Measurements from ENCODE around the gene CAMP. TPM values are rescaled to one million over a fixed set of nuclear protein-coding genes. Genes with fewer than 3 reads are reported as not detected.

CAMP gene
- total RNA-seq, 1 donor from 2014 or later, result not detected

DNA sequence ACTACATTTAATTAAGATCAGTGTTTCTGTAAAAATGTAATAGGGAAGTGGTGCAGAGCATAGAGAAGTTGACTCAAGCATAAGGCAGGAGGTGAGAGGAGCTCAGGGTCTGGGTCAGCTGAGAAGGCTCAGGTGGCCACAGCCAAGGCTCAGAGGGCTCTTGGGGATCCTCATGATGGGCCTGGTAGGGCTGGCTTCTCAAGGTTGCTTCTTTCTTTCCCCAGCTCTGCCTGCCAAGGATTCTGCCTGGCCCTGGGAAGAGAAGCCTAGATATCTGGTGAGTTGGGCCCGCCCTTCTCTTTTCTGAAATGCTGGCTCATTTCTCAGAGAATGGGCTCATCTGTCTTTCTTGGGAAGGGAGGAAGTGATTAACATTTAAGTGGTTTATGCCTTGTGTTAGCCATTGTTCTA is 24.1 kb downstream of the CAMP start:
- TF ChIP-seq, protein P1, sequence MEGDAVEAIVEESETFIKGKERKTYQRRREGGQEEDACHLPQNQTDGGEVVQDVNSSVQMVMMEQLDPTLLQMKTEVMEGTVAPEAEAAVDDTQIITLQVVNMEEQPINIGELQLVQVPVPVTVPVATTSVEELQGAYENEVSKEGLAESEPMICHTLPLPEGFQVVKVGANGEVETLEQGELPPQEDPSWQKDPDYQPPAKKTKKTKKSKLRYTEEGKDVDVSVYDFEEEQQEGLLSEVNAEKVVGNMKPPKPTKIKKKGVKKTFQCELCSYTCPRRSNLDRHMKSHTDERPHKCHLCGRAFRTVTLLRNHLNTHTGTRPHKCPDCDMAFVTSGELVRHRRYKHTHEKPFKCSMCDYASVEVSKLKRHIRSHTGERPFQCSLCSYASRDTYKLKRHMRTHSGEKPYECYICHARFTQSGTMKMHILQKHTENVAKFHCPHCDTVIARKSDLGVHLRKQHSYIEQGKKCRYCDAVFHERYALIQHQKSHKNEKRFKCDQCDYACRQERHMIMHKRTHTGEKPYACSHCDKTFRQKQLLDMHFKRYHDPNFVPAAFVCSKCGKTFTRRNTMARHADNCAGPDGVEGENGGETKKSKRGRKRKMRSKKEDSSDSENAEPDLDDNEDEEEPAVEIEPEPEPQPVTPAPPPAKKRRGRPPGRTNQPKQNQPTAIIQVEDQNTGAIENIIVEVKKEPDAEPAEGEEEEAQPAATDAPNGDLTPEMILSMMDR (IDR thresholded peaks at IDR 0.05; ENCODE audit: insufficient read depth, low read length, poor library complexity, severe bottlenecking), result no peak
- Histone ChIP-seq H3K4me3 (ENCODE audit: low read depth, low read length) (no peak overlapping the region), H3K36me3 (ENCODE audit: control insufficient read depth, insufficient read depth, low read length) (no peaks in the 10 kb centered on the region), H3K27me3 (ENCODE audit: control insufficient read depth, insufficient read depth, low read length) (no peaks in the 10 kb centered on the region)
- DNase-seq (ENCODE audit: low read depth), result no peak

- no peak for DNase-seq (ENCODE audit: low read depth)
- Histone ChIP-seq H3K4me3 (ENCODE audit: low read depth, low read length) (no peak overlapping the region), H3K27me3 (ENCODE audit: control insufficient read depth, insufficient read depth, low read length) (no peaks in the 10 kb centered on the region), H3K36me3 (ENCODE audit: control insufficient read depth, insufficient read depth, low read length) (no peaks in the 10 kb centered on the region)
- TF ChIP-seq, protein P1 (IDR thresholded peaks at IDR 0.05; ENCODE audit: insufficient read depth, low read length, poor library complexity, severe bottlenecking), result no peak
Measured at GRCh38 chr3:48248095-48248850, 25.0 kb downstream of the CAMP start.

DNA sequence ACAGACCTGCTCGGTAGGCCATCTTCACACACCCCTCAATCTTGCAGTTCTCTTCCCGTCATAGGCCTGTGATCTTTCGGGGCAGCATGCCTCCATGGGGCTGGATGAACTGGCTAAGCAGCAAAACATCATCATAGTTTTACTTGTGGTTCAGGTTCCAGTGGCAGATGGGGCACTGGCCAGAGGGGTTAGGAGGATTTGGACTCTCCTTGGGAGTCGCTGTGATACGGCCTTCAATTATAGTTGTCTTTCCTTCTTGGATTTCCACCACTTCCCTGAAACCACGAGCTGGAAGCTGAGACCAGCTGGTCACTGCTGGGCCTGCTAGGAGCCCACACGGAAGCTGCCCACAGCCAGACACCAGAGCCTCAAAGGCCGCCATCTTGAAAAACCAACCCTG is 33.3 kb downstream of the CAMP start:
- H3K4me3 ChIP-seq (ENCODE audit: low read depth, low read length), result no peak overlapping the region
- H3K27me3 ChIP-seq (ENCODE audit: control insufficient read depth, insufficient read depth, low read length), result no peaks in the 10 kb centered on the region
- H3K36me3 ChIP-seq (ENCODE audit: control insufficient read depth, insufficient read depth, low read length), result no peaks in the 10 kb centered on the region
- DNase-seq (ENCODE audit: low read depth), result no peak
- TF ChIP-seq, protein P1 (IDR thresholded peaks at IDR 0.05; ENCODE audit: insufficient read depth, low read length, poor library complexity, severe bottlenecking), result no peak

DNA sequence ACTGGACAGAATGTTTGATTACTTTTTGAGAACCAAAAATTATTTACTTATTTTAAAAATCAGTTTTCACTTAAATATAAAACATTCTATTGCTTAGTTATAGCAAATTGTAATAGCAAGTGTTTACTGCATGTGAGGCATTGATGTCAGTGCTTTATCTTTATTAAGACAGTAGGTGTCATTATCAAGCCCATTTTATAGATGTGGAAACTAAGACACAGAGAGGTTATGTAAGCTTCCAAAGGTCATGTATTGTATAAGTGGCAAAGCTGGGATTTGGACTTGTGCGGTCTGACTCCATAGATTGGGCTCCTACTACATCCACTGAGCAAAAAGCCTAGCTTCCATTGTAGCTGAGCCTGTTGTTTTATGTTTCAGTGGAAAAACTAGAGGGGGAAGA is 35.2 kb downstream of the CAMP start:
- H3K4me3 ChIP-seq (ENCODE audit: low read depth, low read length), result no peak overlapping the region
- DNase-seq (ENCODE audit: low read depth), result no peak
- TF ChIP-seq, protein P1 (IDR thresholded peaks at IDR 0.05; ENCODE audit: insufficient read depth, low read length, poor library complexity, severe bottlenecking), result no peak
- H3K36me3 ChIP-seq (ENCODE audit: control insufficient read depth, insufficient read depth, low read length), result no peaks in the 10 kb centered on the region
- H3K27me3 ChIP-seq (ENCODE audit: control insufficient read depth, insufficient read depth, low read length), result no peaks in the 10 kb centered on the region

DNA sequence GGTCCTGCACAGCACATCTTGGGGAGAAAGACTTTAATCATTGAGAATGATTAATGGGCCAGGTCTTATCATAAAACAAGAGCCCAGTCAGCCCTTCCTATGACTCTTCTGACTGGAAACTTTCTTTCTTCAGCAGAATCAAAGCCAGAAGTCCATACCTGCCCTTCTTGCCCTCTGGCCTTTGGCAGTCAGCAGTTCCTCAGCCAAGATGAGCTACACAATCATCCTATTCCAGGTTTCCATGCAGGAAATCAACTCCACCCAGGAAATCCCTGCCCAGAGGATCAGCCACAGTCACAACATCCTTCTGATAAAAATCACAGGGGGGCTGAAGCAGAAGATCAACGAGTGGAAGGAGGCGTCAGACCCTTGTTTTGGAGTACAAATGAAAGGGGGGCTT is 44.5 kb downstream of the CAMP start:
- H3K4me3 ChIP-seq (ENCODE audit: low read depth, low read length), result no peak overlapping the region
- H3K27me3 ChIP-seq (ENCODE audit: control insufficient read depth, insufficient read depth, low read length), result no peaks in the 10 kb centered on the region
- TF ChIP-seq, protein P1 (IDR thresholded peaks at IDR 0.05; ENCODE audit: insufficient read depth, low read length, poor library complexity, severe bottlenecking), result no peak
- DNase-seq (ENCODE audit: low read depth), result no peak
- H3K36me3 ChIP-seq (ENCODE audit: control insufficient read depth, insufficient read depth, low read length), result no peaks in the 10 kb centered on the region

Data from kidney epithelial cell (primary cell).